H9 (cell line): ENCODE results near the gene TMEM132C. TPM values are rescaled to one million over a fixed set of nuclear protein-coding genes. Genes with fewer than 3 reads are reported as not detected.

ENCODE experiments used
- DNase-seq: peaks from one replicate; pipeline ENCODE4 v3.0.0-alpha.2; 2017
- H2AFZ ChIP-seq: one replicate; pipeline ENCODE4 v1.6.1; 2013; ENCODE audit warnings: mild to moderate bottlenecking, low read length, control low read depth, moderate library complexity
- H2AK5ac ChIP-seq: 2 replicates; pipeline ENCODE4 v1.6.1; 2013; ENCODE audit warnings: low read length, control low read depth, mixed read lengths; ENCODE audit not compliant: insufficient read length
- H2BK120ac ChIP-seq: one replicate; pipeline ENCODE4 v1.6.1; 2013; ENCODE audit warnings: low read depth, mild to moderate bottlenecking, low read length, control low read depth, inconsistent platforms; ENCODE audit not compliant: poor library complexity, severe bottlenecking
- H2BK12ac ChIP-seq: 2 replicates; pipeline ENCODE4 v1.6.1; 2013; ENCODE audit warnings: low read length, control low read depth, mixed read lengths, low read depth; ENCODE audit not compliant: insufficient read length
- H2BK15ac ChIP-seq: 2 replicates; pipeline ENCODE4 v1.6.1; 2013; ENCODE audit warnings: low read depth, low read length, control low read depth
- H2BK20ac ChIP-seq: one replicate; pipeline ENCODE4 v1.6.1; 2013; ENCODE audit warnings: low read depth, mild to moderate bottlenecking, low read length, control low read depth, inconsistent platforms; ENCODE audit not compliant: poor library complexity, severe bottlenecking
- H2BK5ac ChIP-seq: 2 replicates; pipeline ENCODE4 v1.6.1; 2013; ENCODE audit warnings: low read length, control low read depth, mixed read lengths; ENCODE audit not compliant: insufficient read length
- H3K14ac ChIP-seq: 2 replicates; pipeline ENCODE4 v1.6.1; 2013; ENCODE audit warnings: low read length, control low read depth; ENCODE audit not compliant: insufficient read depth
- H3K18ac ChIP-seq: 2 replicates; pipeline ENCODE4 v1.6.1; 2013; ENCODE audit warnings: low read depth, mild to moderate bottlenecking, mixed read lengths, low read length, control low read depth; ENCODE audit not compliant: insufficient read length
- H3K23ac ChIP-seq: 2 replicates; pipeline ENCODE4 v1.6.1; 2013; ENCODE audit warnings: low read length, control low read depth, mixed read lengths, low read depth; ENCODE audit not compliant: insufficient read length
- H3K23me2 ChIP-seq: 2 replicates; pipeline ENCODE4 v1.6.1; 2013; ENCODE audit warnings: low read depth, mild to moderate bottlenecking, mixed read lengths, low read length, control low read depth; ENCODE audit not compliant: insufficient read length, poor library complexity, severe bottlenecking
- H3K27ac ChIP-seq: 2 replicates; pipeline ENCODE4 v1.5.1; 2013; ENCODE audit warnings: low read length, control low read depth, mixed read lengths, low read depth; ENCODE audit not compliant: insufficient read length
- H3K27me3 ChIP-seq: 2 replicates; pipeline ENCODE4 v1.6.1; 2013; ENCODE audit warnings: low read length, control low read depth, inconsistent platforms; ENCODE audit not compliant: insufficient read depth
- H3K4ac ChIP-seq: 2 replicates; pipeline ENCODE4 v1.6.1; 2013; ENCODE audit warnings: low read depth, mild to moderate bottlenecking, control low read depth, inconsistent platforms, low read length, moderate library complexity
- H3K4me1 ChIP-seq: 2 replicates; pipeline ENCODE4 v1.6.1; 2013; ENCODE audit warnings: low read length, control low read depth, inconsistent platforms; ENCODE audit not compliant: insufficient read depth
- H3K4me2 ChIP-seq: 2 replicates; pipeline ENCODE4 v1.6.1; 2013; ENCODE audit warnings: low read length, control low read depth, mixed read lengths; ENCODE audit not compliant: insufficient read length, insufficient read depth
- H3K56ac ChIP-seq: 2 replicates; pipeline ENCODE4 v1.6.1; 2013; ENCODE audit warnings: low read depth, mild to moderate bottlenecking, mixed read lengths, low read length, control low read depth; ENCODE audit not compliant: insufficient read length
- H3K79me1 ChIP-seq: 2 replicates; pipeline ENCODE4 v1.6.1; 2013; ENCODE audit warnings: low read depth, mild to moderate bottlenecking, moderate library complexity, low read length, control low read depth, inconsistent platforms; ENCODE audit not compliant: insufficient read depth, poor library complexity, severe bottlenecking
- H3K79me2 ChIP-seq: 2 replicates; pipeline ENCODE4 v1.6.1; 2013; ENCODE audit warnings: low read length, control low read depth, inconsistent platforms; ENCODE audit not compliant: insufficient read depth
- H3K9ac ChIP-seq: 2 replicates; pipeline ENCODE4 v1.6.1; 2013; ENCODE audit warnings: low read length, control low read depth, mixed read lengths; ENCODE audit not compliant: insufficient read length; ENCODE audit errors: extremely low read depth
- H3K9me3 ChIP-seq: one replicate; pipeline ENCODE4 v1.6.1; 2013; ENCODE audit warnings: low read depth, low read length, inconsistent platforms; ENCODE audit not compliant: control insufficient read depth
- H3T11ph ChIP-seq: one replicate; pipeline ENCODE4 v1.6.1; 2013; ENCODE audit warnings: mild to moderate bottlenecking, low read length, control low read depth, inconsistent platforms
- H4K20me1 ChIP-seq: one replicate; pipeline ENCODE4 v1.6.1; 2013; ENCODE audit not compliant: control insufficient read depth, insufficient read length, insufficient read depth
- H4K5ac ChIP-seq: 2 replicates; pipeline ENCODE4 v1.6.1; 2013; ENCODE audit warnings: low read depth, mild to moderate bottlenecking, mixed read lengths, low read length, control low read depth; ENCODE audit not compliant: insufficient read length
- H4K8ac ChIP-seq: replicated peaks from 2 replicates; pipeline ENCODE4 v1.6.1; 2013; ENCODE audit warnings: low read length, control low read depth, mixed read lengths, low read depth; ENCODE audit not compliant: insufficient read length
- H4K91ac ChIP-seq: 2 replicates; pipeline ENCODE4 v1.6.1; 2013; ENCODE audit warnings: low read depth, mild to moderate bottlenecking, moderate library complexity, mixed read lengths, low read length, control low read depth; ENCODE audit not compliant: insufficient read length
- H3K27ac Mint-ChIP-seq, 3 experiments: 2 replicates in 2 of 3; 3 replicates in 1 of 3; pipeline ENCODE4 v1.8.0; 2020 to 2021; ENCODE audit warnings: mixed read lengths in 3 of 3, mild to moderate bottlenecking in 1 of 3, moderate library complexity in 1 of 3
- H3K27me3 Mint-ChIP-seq: 2 replicates; pipeline ENCODE4 v1.8.0; 2021; ENCODE audit warnings: low read depth, mild to moderate bottlenecking, moderate library complexity, mixed read lengths
- H3K36me3 Mint-ChIP-seq, 3 experiments: 2 replicates in 2 of 3; 3 replicates in 1 of 3; pipeline ENCODE4 v1.8.0; 2020 to 2021; ENCODE audit warnings: low read depth in 3 of 3, mixed read lengths in 3 of 3; ENCODE audit not compliant: insufficient read depth in 1 of 3
- H3K4me1 Mint-ChIP-seq, 2 experiments: 2 replicates each; pipeline ENCODE4 v1.8.0; 2020; ENCODE audit warnings: mixed read lengths in 2 of 2
- H3K4me3 Mint-ChIP-seq, 2 experiments: 2 replicates in 1 of 2; 3 replicates in 1 of 2; pipeline ENCODE4 v1.8.0; 2020 to 2021; ENCODE audit warnings: mild to moderate bottlenecking in 2 of 2, mixed read lengths in 2 of 2, moderate library complexity in 1 of 2
- H3K9me3 Mint-ChIP-seq, 2 experiments: 2 replicates in 1 of 2; 3 replicates in 1 of 2; pipeline ENCODE4 v1.8.0; 2020; ENCODE audit warnings: mild to moderate bottlenecking in 2 of 2, mixed read lengths in 2 of 2, moderate library complexity in 1 of 2
- CTCF ChIP-seq: fragments of 200-600 bp; sonication (generic); conservative IDR thresholded peaks from 3 replicates; pipeline ENCODE4 v1.8.0; 2021; ENCODE audit warnings: antibody characterized with exemption, mild to moderate bottlenecking
- WGBS: extraction: QIAGEN DNeasy Blood & Tissue Kit; methylation state at CpG from one replicate; pipeline ENCODE4 v1.1.7; 2013; ENCODE audit warnings: missing lambda C conversion rate, low lambda C conversion rate, mixed read lengths; ENCODE audit not compliant: insufficient read length; ENCODE audit errors: extremely low coverage; 5-methylcytosine and 5-hydroxymethylcytosine counted together
- total RNA-seq: library from RNA; stranded (reverse); gene quantifications from 2 replicates; pipeline ENCODE4 v1.2.1, GENCODE V29; 2021

The TMEM132C gene
- total RNA-seq, 1 experiment from 2014 or later = 0.22 TPM

GRCh38 chr12:128418944-128419343 lies 152.0 kb downstream of the TMEM132C start:
- Histone ChIP-seq H2AFZ (no peak overlapping the region), H4K8ac (no peak overlapping the region), H2BK5ac (no peak overlapping the region), H3K23me2 (no peaks in the 10 kb centered on the region), H3K23ac (no peak overlapping the region), H3K27ac (no peak overlapping the region), H2BK120ac (no peak overlapping the region), H4K91ac (no peak overlapping the region), H3K79me2 (no peaks in the 10 kb centered on the region), H3K9ac (no peak overlapping the region), H3K18ac (no peak overlapping the region), H3K4me2 (no peak overlapping the region), H3K4me1 (no peaks in the 10 kb centered on the region), H2BK12ac (no peak overlapping the region), H3K56ac (no peak overlapping the region), H3K27me3 (no peaks in the 10 kb centered on the region), H3K14ac (no peak overlapping the region), H3K4ac (no peak overlapping the region), H2BK15ac (no peak overlapping the region), H3T11ph (no peak overlapping the region), H4K5ac (no peak overlapping the region), H4K20me1 (no peaks in the 10 kb centered on the region), H2BK20ac (no peak overlapping the region), H3K9me3 (no peaks in the 10 kb centered on the region), H3K79me1 (no peaks in the 10 kb centered on the region), H2AK5ac (no peak overlapping the region)
- no CpG with 5 or more reads among the region's 5 CpGs for WGBS
- Mint-ChIP-seq H3K27ac (no peak overlapping the region), H3K36me3 (no peaks in the 10 kb centered on the region), H3K27me3 (peaks cover 30% of the 10 kb centered on the region), H3K4me1 (0 out of 4 replicates have a peak, but pooled peaks cover 0 to 2% of the 10 kb centered on the region in 2 experiments), H3K9me3 (no peaks in the 10 kb centered on the region; a peak in 1 of 5 replicates), H3K4me3 (no peak overlapping the region)
- no peak for DNase-seq
- TF ChIP-seq CTCF = no peak
